ENCODE data around the gene IDNK. TPM values are rescaled to one million over a fixed set of nuclear protein-coding genes. Genes with fewer than 3 reads are reported as not detected.

IDNK gene
- total and polyA plus RNA-seq, 2 of the 8 experiments (the other 6 are each of a cell fraction or from before 2014, with no cell fraction given), result 0.29 to 0.48 TPM

DNA sequence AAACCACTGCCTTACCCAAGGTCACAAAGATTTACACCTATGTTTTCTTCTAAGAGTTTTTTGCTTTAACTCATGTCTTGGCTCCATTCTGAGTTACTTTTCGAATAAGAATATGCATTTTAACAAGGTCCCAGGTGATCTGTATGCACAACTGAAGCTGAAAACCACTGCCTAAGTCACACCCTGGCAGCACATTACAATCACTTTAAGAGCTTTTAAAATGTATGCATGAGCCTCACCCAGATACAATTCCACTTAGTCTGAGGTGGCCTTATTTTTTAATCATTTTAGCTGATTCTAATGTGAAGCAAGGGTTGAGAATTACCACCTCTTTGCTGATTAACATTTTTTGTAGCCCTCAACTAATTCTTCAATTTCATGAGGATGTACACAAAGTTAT, 29.5 kb downstream of the IDNK start:
- H4K8ac ChIP-seq (ENCODE audit: extremely low read depth, insufficient read depth, low read length), result no peak overlapping the region
- H3K4me1 ChIP-seq (replicated peaks in 1 of 4; ENCODE audit: control insufficient read depth in 3 of 4, insufficient read depth in 4 of 4, low read length in 3 of 4), result no peaks in the 10 kb centered on the region
- CTCF ChIA-PET (ENCODE audit: partially characterized antibody), result interaction anchor here (1.8 to 4.4 kb wide), 2 partner anchors 12 to 31 kb away, joined by 6 to 20 read pairs; no protein-coding TSS in a partner anchor
- no peak overlapping the region for H3K27ac ChIP-seq (ENCODE audit: low read depth, low read length)
- no peak overlapping the region for H4K5ac ChIP-seq (ENCODE audit: insufficient read length, low read depth, low read length)
- H2BK20ac ChIP-seq (ENCODE audit: low read length), result no peak overlapping the region
- H3K18ac ChIP-seq (ENCODE audit: extremely low read depth, low read length), result no peak overlapping the region
- no peak overlapping the region for H2BK120ac ChIP-seq (replicated peaks; ENCODE audit: low read depth, low read length)
- H2BK5ac ChIP-seq (ENCODE audit: low read depth, low read length), result no peak overlapping the region
- no peak overlapping the region for H2AK5ac ChIP-seq (ENCODE audit: low read depth, low read length)
- no peaks in the 10 kb centered on the region for H3K27me3 ChIP-seq (replicated peaks in 1 of 4; ENCODE audit: control insufficient read depth in 3 of 4, extremely low read depth in 1 of 4, insufficient read depth in 3 of 4, low read length in 3 of 4)
- no peak overlapping the region for H2BK12ac ChIP-seq (ENCODE audit: low read depth, low read length)
- no peak for DNase-seq (ENCODE audit: low read depth in 1 of 2, low spot score in 2 of 2)
- H3K79me2 ChIP-seq (ENCODE audit: control insufficient read depth in 1 of 2, insufficient read depth in 2 of 2, low read length in 2 of 2), result no peaks in the 10 kb centered on the region
- H3K4ac ChIP-seq (replicated peaks; ENCODE audit: insufficient read length, low read depth, low read length), result no peak overlapping the region
- no peak overlapping the region for H2BK15ac ChIP-seq (ENCODE audit: low read length)
- H3K36me3 ChIP-seq (ENCODE audit: control insufficient read depth in 2 of 4, insufficient read depth in 4 of 4, low read length in 3 of 4), result peaks cover 3 to 31% (median 21%) of the 10 kb centered on the region in 4 experiments; a peak in 7 of 8 replicates
- no peak for FAIRE-seq
- no peak overlapping the region for H3K56ac ChIP-seq (replicated peaks; ENCODE audit: insufficient read length, low read depth, low read length)
- H3K23me2 ChIP-seq (ENCODE audit: low read depth, low read length), result no peaks in the 10 kb centered on the region
- H3K9ac ChIP-seq (replicated peaks in 1 of 4; ENCODE audit: extremely low read depth in 1 of 4, low read depth in 3 of 4, low read length in 3 of 4), result no peak overlapping the region
- no peak overlapping the region for H4K91ac ChIP-seq (replicated peaks; ENCODE audit: insufficient read length, low read length)
- POLR2A ChIA-PET (ENCODE audit: partially characterized antibody), result interaction anchor here (0.6 kb wide), 1 partner anchor 844 kb away, joined by 3 read pairs; no protein-coding TSS in a partner anchor
- no peak for TF ChIP-seq SIRT6 (IDR thresholded peaks at IDR 0.05; ENCODE audit: low read length)
- H2AFZ ChIP-seq (ENCODE audit: low read length), result no peak overlapping the region
- no peak overlapping the region for H3K14ac ChIP-seq (ENCODE audit: insufficient read length)
- H3K79me1 ChIP-seq (ENCODE audit: low read depth, low read length), result no peaks in the 10 kb centered on the region; the same call in 1 of the 2 replicates
- no peaks in the 10 kb centered on the region for H3K9me3 ChIP-seq (ENCODE audit: insufficient read depth in 2 of 2, low read depth in 1 of 2, low read length in 1 of 2)
- H4K20me1 ChIP-seq (replicated peaks in 1 of 2; ENCODE audit: control insufficient read depth in 1 of 2, insufficient read depth in 2 of 2, low read length in 2 of 2), result peaks cover 0 to 2% of the 10 kb centered on the region in 2 experiments
- no peak overlapping the region for H3K4me2 ChIP-seq (ENCODE audit: insufficient read depth in 1 of 2, low read depth in 2 of 2, low read length in 2 of 2)
- WGBS, 2 experiments (ENCODE audit: extremely low coverage in 1 of 2, insufficient coverage in 1 of 2, insufficient read length in 1 of 2, insufficient replicate concordance in 2 of 2, low coverage in 1 of 2, low lambda C conversion rate in 2 of 2, missing lambda C conversion rate in 1 of 2), result 79% methylated on average over 1 of the region's 1 CpG; no CpG with 5 or more reads in 1 of the 2 experiments
- no peak overlapping the region for H3K23ac ChIP-seq (ENCODE audit: insufficient read length)
- H3K4me3 ChIP-seq (ENCODE audit: extremely low read depth in 1 of 4, insufficient read depth in 2 of 4, low read depth in 3 of 4, low read length in 4 of 4), result no peak overlapping the region

All from H1 (cell line).